Measurements from ENCODE around the gene NUDT22. TPM values are rescaled to one million over a fixed set of nuclear protein-coding genes. Genes with fewer than 3 reads are reported as not detected.
A peak's percentile ranks its signal among the peaks of the same experiment; 100 is the strongest.

Gene NUDT22
- polyA plus RNA-seq, 1 donor from 2014 or later, result 47.3 TPM

GRCh38 chr11:64251016-64251752 lies 25.1 kb downstream of the NUDT22 start, which contains the start of gene PLCB3:
TSS of gene PLCB3 (plus strand) at chr11:64251530. CDS start at chr11:64251650, 120 bp downstream.
- peak within 1 kb of the TSS; percentile 50 for H3K9ac ChIP-seq (ENCODE audit: low read length)
- H3K4me2 ChIP-seq (ENCODE audit: low read length), result no peak within 1 kb of the TSS
- no peak within 1 kb of the TSS for H2AFZ ChIP-seq (ENCODE audit: low read depth, low read length)
- TF ChIP-seq REST (IDR thresholded peaks at IDR 0.05; ENCODE audit: borderline replicate concordance) (no peak), CTCF (IDR thresholded peaks at IDR 0.05; ENCODE audit: poor library complexity, severe bottlenecking) (peak; percentile 74), SMC3 (conservative IDR thresholded peaks at IDR 0.05; ENCODE audit: poor library complexity) (peak; percentile 43), TAF1 (IDR thresholded peaks at IDR 0.05; ENCODE audit: low read depth) (no peak), RAD21 (conservative IDR thresholded peaks at IDR 0.05) (peak; percentile 25)
- H3K27me3 ChIP-seq (ENCODE audit: insufficient read depth, low read depth, low read length), result peaks cover 8% of the 10 kb centered on the region
- H3K4me3 ChIP-seq (ENCODE audit: low read length), result peak within 1 kb of the TSS; percentile 59
- H4K20me1 ChIP-seq (ENCODE audit: insufficient read depth), result no peaks in the 10 kb centered on the region
- no peaks in the 10 kb centered on the region for H3F3A ChIP-seq (ENCODE audit: insufficient read depth, low read length, poor library complexity, severe bottlenecking)
- H3K36me3 ChIP-seq (ENCODE audit: insufficient read depth, low read length), result no peaks in the 10 kb centered on the region
- no peaks in the 10 kb centered on the region for H3K9me2 ChIP-seq (ENCODE audit: insufficient read depth, low read length)
- H3K27ac ChIP-seq (ENCODE audit: low read length), result peak within 1 kb of the TSS; percentile 5
- no peaks in the 10 kb centered on the region for H3K9me3 ChIP-seq (ENCODE audit: low read length)
- H3K79me2 ChIP-seq (replicated peaks; ENCODE audit: insufficient read depth, low read length), result peaks cover under 1% of the 10 kb centered on the region

GRCh38 chr11:64251753-64252002 lies 25.6 kb downstream of the NUDT22 start:
- no peak overlapping the region for H3K27ac ChIP-seq (ENCODE audit: low read length)
- H3K4me2 ChIP-seq (ENCODE audit: low read length), result no peak overlapping the region
- no peaks in the 10 kb centered on the region for H3K79me2 ChIP-seq (replicated peaks; ENCODE audit: insufficient read depth, low read length)
- no peaks in the 10 kb centered on the region for H3K9me2 ChIP-seq (ENCODE audit: insufficient read depth, low read length)
- H4K20me1 ChIP-seq (ENCODE audit: insufficient read depth), result no peaks in the 10 kb centered on the region
- no peaks in the 10 kb centered on the region for H3K36me3 ChIP-seq (ENCODE audit: insufficient read depth, low read length)
- H3K9me3 ChIP-seq (ENCODE audit: low read length), result no peaks in the 10 kb centered on the region
- H3K27me3 ChIP-seq (ENCODE audit: insufficient read depth, low read depth, low read length), result peaks cover 8% of the 10 kb centered on the region
- peak overlapping the region; percentile 44 for H3K4me3 ChIP-seq (ENCODE audit: low read length)
- no peaks in the 10 kb centered on the region for H3F3A ChIP-seq (ENCODE audit: insufficient read depth, low read length, poor library complexity, severe bottlenecking)
- H2AFZ ChIP-seq (ENCODE audit: low read depth, low read length), result no peak overlapping the region
- no peak overlapping the region for H3K9ac ChIP-seq (ENCODE audit: low read length)
- TF ChIP-seq CTCF (IDR thresholded peaks at IDR 0.05; ENCODE audit: poor library complexity, severe bottlenecking) (no peak), RAD21 (conservative IDR thresholded peaks at IDR 0.05) (no peak), MXI1 (conservative IDR thresholded peaks at IDR 0.05; ENCODE audit: poor library complexity, severe bottlenecking) (no peak), SMC3 (conservative IDR thresholded peaks at IDR 0.05; ENCODE audit: poor library complexity) (no peak), EZH2 (IDR thresholded peaks at IDR 0.05; ENCODE audit: borderline replicate concordance, insufficient read depth, low read length, poor library complexity, severe bottlenecking) (no peak), EP300 (conservative IDR thresholded peaks at IDR 0.05; ENCODE audit: poor library complexity, severe bottlenecking) (no peak), POLR2AphosphoS5 (IDR thresholded peaks at IDR 0.05) (no peak), REST (IDR thresholded peaks at IDR 0.05; ENCODE audit: borderline replicate concordance) (no peak), TAF1 (IDR thresholded peaks at IDR 0.05; ENCODE audit: low read depth) (no peak)

All from neural cell (in vitro differentiated cells).